Myocyte (in vitro differentiated cells): ENCODE measurements around the gene TEPSIN. TPM values are rescaled to one million over a fixed set of nuclear protein-coding genes. Genes with fewer than 3 reads are reported as not detected.

ENCODE experiments used
- DNase-seq: peaks from one replicate; pipeline ENCODE4 v3.0.0-alpha.2; 2012; ENCODE audit warnings: low read depth
- total RNA-seq: library from RNA; depleted of rRNA; stranded (reverse); fragments of >200 nt; gene quantifications from 2 replicates; pipeline ENCODE4 v1.2.3, GENCODE V29; 2014

The TEPSIN gene
- total RNA-seq, 1 donor from 2014 or later: 23.8 TPM

DNA sequence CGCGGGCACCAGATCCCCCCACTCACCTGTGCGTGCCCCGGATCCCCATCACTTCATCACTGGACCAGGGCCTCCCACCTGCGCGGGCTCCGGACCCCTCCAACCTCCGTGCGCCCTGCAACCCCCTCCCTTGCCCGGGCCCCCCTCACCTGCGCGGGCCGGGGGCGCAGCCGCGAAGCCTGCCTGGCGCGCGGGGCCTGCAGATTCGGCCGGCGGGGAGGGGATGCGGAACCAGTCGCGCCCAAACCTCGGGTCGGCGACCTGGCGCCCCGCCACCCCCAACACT is 16.3 kb downstream of the TEPSIN start:
- DNase-seq: no peak

GRCh38 chr17:81221842-81222619 is 16.8 kb downstream of the TEPSIN start:
- DNase-seq: no peak

- DNase-seq: no peak
Observed at GRCh38 chr17:81221371-81221841, 17.4 kb downstream of the TEPSIN start.

- DNase-seq: no peak
Observed at GRCh38 chr17:81219476-81220180, 19.2 kb downstream of the TEPSIN start.

GRCh38 chr17:81218991-81219390 is 19.9 kb downstream of the TEPSIN start:
- no peak for DNase-seq

- DNase-seq: no peak
Observed at GRCh38 chr17:81218459-81218858, 20.4 kb downstream of the TEPSIN start.

GRCh38 chr17:81217491-81217890 is 21.4 kb downstream of the TEPSIN start:
- DNase-seq: peak; percentile 39

DNA sequence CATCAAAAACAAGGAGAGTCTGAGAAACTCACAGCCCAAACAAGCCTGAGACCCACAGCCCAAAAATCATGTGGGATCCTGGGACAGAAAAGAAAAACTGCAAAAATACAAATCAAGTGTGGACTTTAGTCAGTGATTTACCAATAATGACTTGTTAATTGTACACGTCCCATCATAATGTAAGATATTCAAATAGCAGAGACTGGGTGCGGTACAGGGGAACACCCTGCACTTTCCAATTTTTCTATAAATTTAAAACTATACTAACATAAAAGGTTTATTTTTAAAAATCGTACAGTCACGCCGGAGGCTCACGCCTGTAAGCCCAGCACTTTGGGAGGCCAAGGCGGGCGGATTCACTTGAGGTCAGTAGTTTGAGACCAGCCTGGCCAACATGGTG is 24.9 kb downstream of the TEPSIN start:
- no peak for DNase-seq

GRCh38 chr17:81212365-81212764 is 26.5 kb downstream of the TEPSIN start:
- no peak for DNase-seq

DNA sequence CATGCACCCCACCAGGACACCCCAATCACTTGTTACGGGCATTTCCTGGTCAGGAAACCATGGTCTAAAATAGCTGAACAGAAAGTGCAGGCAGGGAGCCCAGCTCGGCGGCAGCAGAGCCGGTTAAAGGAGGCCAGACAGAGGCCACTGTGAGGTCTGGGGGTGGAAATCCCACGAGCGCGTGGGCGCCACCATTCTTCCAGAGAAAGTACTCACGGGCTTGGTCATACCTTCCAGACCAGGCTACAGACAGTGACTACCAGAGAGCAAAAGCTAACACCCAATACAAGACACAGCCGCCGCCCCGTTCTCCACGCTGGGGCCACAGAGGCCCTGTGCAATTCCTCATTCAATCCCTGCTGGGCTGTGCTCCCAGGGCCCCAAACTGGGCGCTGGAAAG is 28.0 kb downstream of the TEPSIN start:
- DNase-seq: no peak

DNA sequence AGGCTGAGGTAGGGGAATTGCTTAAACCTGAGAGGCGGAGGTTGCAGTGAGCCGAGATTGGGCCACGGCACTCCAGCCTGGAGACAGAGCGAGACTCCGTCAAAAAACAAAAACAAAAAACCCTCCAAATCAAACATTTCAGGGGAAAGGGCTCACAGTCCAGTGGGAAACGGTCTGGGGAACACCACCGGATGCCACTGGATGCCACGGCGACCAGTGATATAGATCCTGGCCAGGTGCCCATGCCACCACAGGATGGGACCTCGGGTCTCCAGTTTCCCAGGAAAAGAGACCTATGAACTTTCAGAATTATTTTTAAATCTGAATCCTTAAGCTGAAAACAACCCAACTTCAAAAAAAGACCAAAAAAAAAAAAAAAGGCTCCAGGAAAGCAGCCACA is 28.4 kb downstream of the TEPSIN start:
- no peak for DNase-seq

DNA sequence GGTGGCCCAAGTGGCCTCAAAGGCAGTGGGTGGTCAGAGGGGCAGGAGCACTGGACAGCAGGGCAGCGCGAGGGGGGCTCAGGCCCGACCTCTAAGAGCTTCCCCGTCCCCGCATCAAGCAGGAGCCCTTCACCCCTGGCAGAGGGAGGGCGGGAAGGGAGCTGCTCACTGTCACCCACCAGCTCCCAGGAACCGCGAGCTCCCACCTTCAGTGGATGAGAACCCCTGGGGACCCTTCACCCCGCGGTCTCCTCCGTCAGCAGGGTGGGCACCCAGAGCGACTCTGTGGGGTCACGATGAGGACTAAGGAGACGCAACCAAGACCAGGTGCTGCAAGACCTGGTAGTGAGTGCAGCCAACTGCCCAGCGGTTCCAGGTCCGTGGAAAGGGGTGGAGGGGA is 29.7 kb downstream of the TEPSIN start:
- no peak for DNase-seq

DNA sequence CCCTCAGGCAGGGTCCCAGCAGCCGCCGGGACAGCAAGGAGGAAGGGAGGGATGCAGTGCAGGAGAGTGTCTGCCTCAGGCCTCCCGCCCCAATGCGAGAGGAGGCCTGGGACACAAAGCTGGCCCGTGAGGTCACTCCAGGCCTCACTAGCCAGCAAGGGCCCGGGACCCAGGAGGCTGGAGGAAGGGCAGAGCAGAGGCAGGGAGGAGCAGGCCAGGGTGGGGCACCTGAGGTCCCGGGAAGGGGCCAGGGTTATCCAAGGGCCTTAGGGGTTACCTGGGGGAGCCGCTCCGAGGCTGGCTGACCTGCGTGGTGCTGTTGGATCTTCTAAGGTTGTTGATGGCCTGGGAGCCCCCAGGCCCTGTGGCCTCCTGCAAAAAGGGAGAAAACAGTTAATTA is 30.2 kb downstream of the TEPSIN start:
- DNase-seq: no peak

- DNase-seq: peak; percentile 53
Observed at GRCh38 chr17:81207610-81208581, 31.0 kb downstream of the TEPSIN start.

- no peak for DNase-seq
Observed at GRCh38 chr17:81206657-81207056, 32.2 kb downstream of the TEPSIN start.

- no peak for DNase-seq
Observed at GRCh38 chr17:81206166-81206565, 32.7 kb downstream of the TEPSIN start.

GRCh38 chr17:81204578-81204977 is 34.3 kb downstream of the TEPSIN start:
- DNase-seq: no peak

DNA sequence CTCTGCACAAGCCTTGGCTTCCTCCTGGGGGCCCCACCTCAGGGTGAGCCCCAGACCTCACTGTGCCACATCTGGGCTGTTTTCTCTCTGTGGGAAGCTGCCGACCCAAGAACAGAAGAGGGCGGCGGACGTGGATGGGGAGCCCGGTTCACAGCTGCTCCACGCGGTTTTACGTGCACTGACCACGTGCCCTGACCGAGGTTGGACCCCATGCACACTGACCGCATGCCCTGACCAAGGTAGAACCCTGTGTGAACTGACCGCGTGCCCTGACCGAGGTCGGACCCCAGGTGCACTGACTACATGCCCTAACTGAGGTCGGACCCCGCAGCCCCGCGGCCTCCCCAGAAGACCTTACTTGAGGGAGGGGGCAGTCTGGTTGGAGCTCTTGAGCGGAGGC is 35.7 kb downstream of the TEPSIN start:
- no peak for DNase-seq

GRCh38 chr17:81202318-81202717 is 36.5 kb downstream of the TEPSIN start:
- DNase-seq: no peak

- peak; percentile 78 for DNase-seq
Observed at GRCh38 chr17:81200695-81201580, 37.9 kb downstream of the TEPSIN start.

DNA sequence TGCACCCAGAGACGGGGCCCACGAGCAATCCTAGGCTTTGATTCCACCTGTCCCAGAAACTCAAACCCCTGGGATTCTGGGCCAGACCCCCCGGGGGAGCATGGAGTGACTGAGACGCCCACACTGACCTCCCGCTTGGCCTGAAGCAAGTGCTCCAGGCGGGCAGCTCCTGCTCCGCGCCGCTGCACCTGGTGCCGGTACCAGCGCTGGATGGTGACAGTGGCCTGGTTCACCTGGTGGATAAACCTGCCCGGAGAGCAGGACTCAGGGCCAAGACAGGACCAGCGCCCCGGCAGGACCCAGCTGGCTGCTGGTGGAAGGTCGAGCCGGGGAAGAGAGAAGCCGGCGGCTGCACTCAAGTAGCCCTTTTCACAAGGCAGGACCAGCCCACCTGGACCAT is 38.7 kb downstream of the TEPSIN start:
- DNase-seq: no peak
